Measurements from ENCODE around the gene RFX2.

DNA sequence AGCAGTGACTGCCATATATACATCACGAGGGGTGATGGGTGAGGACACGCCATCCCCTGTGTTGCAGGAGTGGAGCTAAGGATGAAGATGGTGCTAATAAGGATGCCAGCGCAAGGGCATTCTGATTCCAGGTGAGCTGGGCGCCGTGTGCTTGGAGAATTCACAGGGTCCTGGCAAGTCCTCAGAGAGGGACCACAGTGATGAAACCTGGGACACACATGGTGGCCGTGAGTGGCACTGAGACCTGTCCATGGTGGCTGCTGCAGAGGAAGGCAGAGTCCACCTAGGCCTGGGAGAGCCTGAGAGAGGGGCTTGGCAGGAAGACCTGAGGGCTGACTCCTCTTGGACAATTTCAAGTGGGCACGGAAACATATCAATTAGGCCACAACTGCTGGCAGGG lies 65.2 kb downstream of the RFX2 start:
- no peak for TF ChIP-seq GATA3 (IDR thresholded peaks at IDR 0.05; ENCODE audit: low read depth, low read length)
- no peak for TF ChIP-seq GATA2 (IDR thresholded peaks at IDR 0.05; ENCODE audit: low read depth, low read length)
